Esophagus squamous epithelium (tissue), 4 donors: ENCODE results near the gene SETD2.
"Not testable (repeated sequence)": the region's sequence is repeated elsewhere in the genome, so short reads cannot be mapped to it uniquely, and the experiment has no call there.

Experiments used
- CTCF ChIP-seq, 6 experiments: fragments of 450-650 bp in 4 of 6; fragments of 200-600 bp in 2 of 6; sonication (generic) in 2 of 6; IDR thresholded peaks; one replicate each; pipeline ENCODE4 v1.5.1; 2016 to 2019; ENCODE audit warnings: antibody characterized with exemption in 6 of 6, mild to moderate bottlenecking in 4 of 6, moderate library complexity in 4 of 6
- POLR2A ChIP-seq, 4 donors: fragments of 450-650 bp; IDR thresholded peaks; one replicate each; pipeline ENCODE4 v1.6.1; 2017; ENCODE audit warnings: antibody characterized with exemption in 4 of 4, mild to moderate bottlenecking in 4 of 4, moderate library complexity in 3 of 4

DNA sequence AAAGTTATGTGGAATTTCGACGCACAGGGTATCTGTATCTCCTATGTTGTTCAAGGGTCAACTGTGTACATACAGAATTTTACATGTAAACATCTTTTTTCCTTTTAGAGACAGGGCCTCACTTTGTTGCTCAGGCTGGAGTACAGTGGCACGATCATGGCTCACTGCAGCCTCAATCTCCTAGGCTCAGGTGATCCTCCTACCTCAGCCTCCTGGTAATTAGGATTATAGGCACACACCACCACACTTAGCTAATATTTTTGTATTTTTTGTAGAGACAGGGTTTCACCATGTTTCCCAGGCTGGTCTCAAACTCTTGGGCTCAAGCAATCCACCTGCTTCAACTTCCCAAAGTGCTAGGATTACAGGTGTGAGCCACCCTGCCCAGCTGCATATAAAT, 97.7 kb downstream of the SETD2 start:
- not testable (repeated sequence) for TF ChIP-seq CTCF, POLR2A (IDR thresholded peaks at IDR 0.05)
